ENCODE results near the gene EFCAB6. TPM values are rescaled to one million over a fixed set of nuclear protein-coding genes. Genes with fewer than 3 reads are reported as not detected.

Gene EFCAB6
- total RNA-seq, 1 donor from 2014 or later, result not detected

- DNase-seq (no peak), ATAC-seq (ENCODE audit: low read depth) (no peak)
- Mint-ChIP-seq H3K4me1 (no peaks in the 10 kb centered on the region), H3K27ac (no peak overlapping the region), H3K4me3 (no peak overlapping the region), H3K9me3 (no peaks in the 10 kb centered on the region), H3K36me3 (ENCODE audit: low read depth) (no peaks in the 10 kb centered on the region), H3K27me3 (no peaks in the 10 kb centered on the region)
- TF ChIP-seq CTCF (IDR thresholded peaks at IDR 0.05), result no peak
- intact Hi-C loops (cut with micrococcal nuclease), result no loop called here
- CTCF ChIA-PET, result no interaction called here
- POLR2A ChIA-PET, result no interaction called here
These were observed 300.7 kb downstream of the EFCAB6 start for GRCh38 chr22:43511276-43511910.

- H3K36me3 Mint-ChIP-seq (ENCODE audit: low read depth), result no peaks in the 10 kb centered on the region
- POLR2A ChIA-PET, result no interaction called here
- DNase-seq (no peak), ATAC-seq (ENCODE audit: low read depth) (no peak)
- H3K9me3 Mint-ChIP-seq, result no peaks in the 10 kb centered on the region
- intact Hi-C loops (cut with micrococcal nuclease), result no loop called here
- no peak for TF ChIP-seq CTCF (IDR thresholded peaks at IDR 0.05)
- H3K27me3 Mint-ChIP-seq, result no peaks in the 10 kb centered on the region
- no peak overlapping the region for H3K4me3 Mint-ChIP-seq
- no peak overlapping the region for H3K27ac Mint-ChIP-seq
- no peaks in the 10 kb centered on the region for H3K4me1 Mint-ChIP-seq
- CTCF ChIA-PET, result no interaction called here
These were observed 301.6 kb downstream of the EFCAB6 start for GRCh38 chr22:43510281-43511070.

GRCh38 chr22:43509337-43509736 is 302.8 kb downstream of the EFCAB6 start:
- POLR2A ChIA-PET, result no interaction called here
- H3K27ac Mint-ChIP-seq, result no peak overlapping the region
- H3K4me1 Mint-ChIP-seq, result no peaks in the 10 kb centered on the region
- H3K27me3 Mint-ChIP-seq, result no peaks in the 10 kb centered on the region
- no peak for ATAC-seq (ENCODE audit: low read depth)
- no peaks in the 10 kb centered on the region for H3K9me3 Mint-ChIP-seq
- DNase-seq, result no peak
- H3K36me3 Mint-ChIP-seq (ENCODE audit: low read depth), result no peaks in the 10 kb centered on the region
- CTCF ChIA-PET, result no interaction called here
- intact Hi-C loops (cut with micrococcal nuclease), result no loop called here
- H3K4me3 Mint-ChIP-seq, result no peak overlapping the region
- no peak for TF ChIP-seq CTCF (IDR thresholded peaks at IDR 0.05)

GRCh38 chr22:43508489-43508888 is 303.6 kb downstream of the EFCAB6 start:
- H3K27ac Mint-ChIP-seq, result no peak overlapping the region
- H3K4me1 Mint-ChIP-seq, result no peaks in the 10 kb centered on the region
- TF ChIP-seq CTCF (IDR thresholded peaks at IDR 0.05), result no peak
- DNase-seq, result no peak
- ATAC-seq (ENCODE audit: low read depth), result no peak
- no peaks in the 10 kb centered on the region for H3K27me3 Mint-ChIP-seq
- no peaks in the 10 kb centered on the region for H3K36me3 Mint-ChIP-seq (ENCODE audit: low read depth)
- POLR2A ChIA-PET, result no interaction called here
- intact Hi-C loops (cut with micrococcal nuclease), result no loop called here
- H3K4me3 Mint-ChIP-seq, result no peak overlapping the region
- CTCF ChIA-PET, result no interaction called here
- no peaks in the 10 kb centered on the region for H3K9me3 Mint-ChIP-seq

GRCh38 chr22:43507235-43507634 is 304.9 kb downstream of the EFCAB6 start:
- ATAC-seq (ENCODE audit: low read depth) (no peak), DNase-seq (no peak)
- Mint-ChIP-seq H3K9me3 (no peaks in the 10 kb centered on the region), H3K27me3 (no peaks in the 10 kb centered on the region), H3K27ac (no peak overlapping the region), H3K4me1 (no peaks in the 10 kb centered on the region), H3K36me3 (ENCODE audit: low read depth) (no peaks in the 10 kb centered on the region), H3K4me3 (no peak overlapping the region)
- TF ChIP-seq CTCF (IDR thresholded peaks at IDR 0.05), result no peak
- CTCF ChIA-PET, result no interaction called here
- POLR2A ChIA-PET, result no interaction called here
- intact Hi-C loops (cut with micrococcal nuclease), result no loop called here
